A549 (cell line): ENCODE measurements around the gene ELOVL6. TPM values are rescaled to one million over a fixed set of nuclear protein-coding genes. Genes with fewer than 3 reads are reported as not detected.

Experiments used
- ATAC-seq, 2 experiments: fragments of 200-7000 bp in 1 of 2; fragments of >200 bp in 1 of 2; cut with Nextera tagmentation in 1 of 2; cut with Tn5 transposase in 1 of 2; 3 replicates each; pipeline versions ENCODE4 v1.8.0 to v1.9.1; 2018 to 2020; ENCODE audit warnings: mild to moderate bottlenecking in 1 of 2, moderate library complexity in 1 of 2
- CTCF ChIA-PET: fragments of 300-600 bp; sonication (Branson Sonifier 250); formaldehyde crosslinking; extraction: SDS; loops from one replicate; lab custom pipeline; 2021; ENCODE audit warnings: antibody characterized with exemption, inconsistent platforms; lab: Yijun Ruan, JAX
- POLR2A ChIA-PET: fragments of 350-600 bp; formaldehyde crosslinking; extraction: SDS; loops from one replicate; lab custom pipeline; 2021; ENCODE audit warnings: antibody characterized with exemption, inconsistent platforms; lab: Yijun Ruan, JAX
- DNase-seq, 2 experiments: peaks; one replicate each; pipeline versions ENCODE4 v3.0.0 to v3.0.0-alpha.2; 2011 to 2016; ENCODE audit warnings: low read depth in 1 of 2, low spot score in 1 of 2
- FAIRE-seq: peaks from 2 replicates; lab custom pipeline; 2011; peaks lifted over from hg19 to GRCh38; lab: Jason Lieb, UNC
- H3K27ac ChIP-seq, 2 experiments: fragments of >200 bp; sonication (Bioruptor Twin); formaldehyde crosslinking; 3 replicates each; pipeline ENCODE4 v1.5.1; 2016 to 2017
- H3K4me1 ChIP-seq: fragments of >200 bp; sonication (Bioruptor Twin); formaldehyde crosslinking; 3 replicates; pipeline ENCODE4 v1.6.1; 2016
- H3K4me2 ChIP-seq: fragments of >200 bp; sonication (Bioruptor Twin); formaldehyde crosslinking; 3 replicates; pipeline ENCODE4 v1.6.1; 2016
- H3K4me3 ChIP-seq: fragments of >200 bp; sonication (Bioruptor Twin); formaldehyde crosslinking; 3 replicates; pipeline ENCODE4 v1.5.1; 2016
- H3K9me3 ChIP-seq: fragments of >200 bp; sonication (Bioruptor Twin); formaldehyde crosslinking; 3 replicates; pipeline ENCODE4 v1.6.1; 2016
- CEBPB ChIP-seq, 2 experiments: fragments of >200 bp in 1 of 2; sonication (Bioruptor Twin) in 1 of 2; formaldehyde crosslinking in 1 of 2; IDR thresholded peaks; 2 replicates each; pipeline ENCODE4 v1.6.1; 2012 to 2016
- CHD4 ChIP-seq: fragments of 200-600 bp; sonication (generic); IDR thresholded peaks from 2 replicates; pipeline ENCODE4 v1.6.1; 2016; ENCODE audit warnings: antibody characterized with exemption, mild to moderate bottlenecking, borderline replicate concordance
- EHF ChIP-seq: fragments of 250-450 bp; sonication (Bioruptor Pico); IDR thresholded peaks from 2 replicates; pipeline ENCODE4 v1.5.0; 2020; ENCODE audit warnings: mild to moderate bottlenecking
- FOXS1 ChIP-seq: fragments of 250-450 bp; sonication (Bioruptor Pico); IDR thresholded peaks from 2 replicates; pipeline ENCODE4 v1.5.0; 2020; ENCODE audit warnings: mild to moderate bottlenecking, moderate library complexity
- MYC ChIP-seq: IDR thresholded peaks from 2 replicates; pipeline ENCODE4 v1.6.1; 2012; ENCODE audit warnings: mild to moderate bottlenecking, inconsistent platforms, low read length, improper control_type of control experiment, borderline replicate concordance
- RAD21 ChIP-seq, 2 experiments: fragments of >200 bp in 1 of 2; sonication (Bioruptor Twin) in 1 of 2; formaldehyde crosslinking in 1 of 2; IDR thresholded peaks in 1 of 2; conservative IDR thresholded peaks in 1 of 2; 2 replicates in 1 of 2; 3 replicates in 1 of 2; pipeline ENCODE4 v1.6.1; 2012 to 2018; ENCODE audit warnings: inconsistent platforms in 1 of 2
- REST ChIP-seq: fragments of 200-600 bp; sonication (generic); IDR thresholded peaks from 2 replicates; pipeline ENCODE4 v1.6.1; 2016; ENCODE audit warnings: antibody characterized with exemption, mild to moderate bottlenecking, moderate library complexity
- RNF2 ChIP-seq: fragments of 200-600 bp; sonication (generic); IDR thresholded peaks from 2 replicates; pipeline ENCODE4 v1.6.1; 2016; ENCODE audit warnings: low read depth, mild to moderate bottlenecking, antibody characterized with exemption, moderate library complexity, borderline replicate concordance
- TP53 ChIP-seq: fragments of 250-450 bp; sonication (Bioruptor Pico); IDR thresholded peaks from 2 replicates; pipeline ENCODE4 v1.5.0; 2021; ENCODE audit warnings: mild to moderate bottlenecking, moderate library complexity
- ZC3H11A ChIP-seq: fragments of 450-650 bp; IDR thresholded peaks from 2 replicates; pipeline ENCODE4 v1.6.1; 2014; ENCODE audit warnings: antibody characterized with exemption, mild to moderate bottlenecking
- ZFP36 ChIP-seq: fragments of 450-650 bp; IDR thresholded peaks from 2 replicates; pipeline ENCODE4 v1.6.1; 2014; ENCODE audit warnings: borderline replicate concordance; ENCODE audit not compliant: partially characterized antibody
- whole genome bisulfite sequencing: methylation state at CpG from one replicate; pipeline ENCODE4 v1.1.6; 2017; ENCODE audit errors: missing lambda C conversion rate; 5-methylcytosine and 5-hydroxymethylcytosine counted together
- polyA plus RNA-seq, 4 experiments: library from polyadenylated mRNA; depleted of rRNA in 3 of 4; stranded (reverse); fragments of >200 nt; fragmentation: RNase III in 1 of 4; extraction: RNeasy Plus Mini Kit Qiagen cat#74134 plus additional on column Dnase treatment in 1 of 4; gene quantifications; 2 replicates in 3 of 4; 3 replicates in 1 of 4; pipeline ENCODE4 v1.2.3, GENCODE V29; 2011 to 2017
- TF ChIP-seq, protein P1 (sequence below): fragments of >200 bp; sonication (Bioruptor Twin); formaldehyde crosslinking; IDR thresholded peaks from 3 replicates; pipeline ENCODE4 v1.6.1; 2016
- TF ChIP-seq, protein P2 (sequence below): fragments of 250-450 bp; sonication (Bioruptor Pico); IDR thresholded peaks from 2 replicates; pipeline ENCODE4 v1.5.0; 2021; ENCODE audit warnings: mild to moderate bottlenecking, moderate library complexity, borderline replicate concordance

Gene ELOVL6
- polyA plus RNA-seq, 2 of the 4 experiments (the other 2 are of a cell fraction) = 22.0 to 26.8 TPM

GRCh38 chr4:110120506-110120905 lies 77.9 kb downstream of the ELOVL6 start:
- WGBS = 90% methylated on average over 6 of the region's 6 CpGs
- POLR2A ChIA-PET = no interaction called here
- no peak for DNase-seq
- Histone ChIP-seq H3K4me2 (no peak overlapping the region), H3K9me3 (no peaks in the 10 kb centered on the region), H3K4me3 (no peak overlapping the region), H3K4me1 (0 out of 3 replicates have a peak, but pooled peaks cover 6% of the 10 kb centered on the region), H3K27ac (no peak overlapping the region)
- ATAC-seq = no peak
- no peak for FAIRE-seq
- TF ChIP-seq, protein P1, sequence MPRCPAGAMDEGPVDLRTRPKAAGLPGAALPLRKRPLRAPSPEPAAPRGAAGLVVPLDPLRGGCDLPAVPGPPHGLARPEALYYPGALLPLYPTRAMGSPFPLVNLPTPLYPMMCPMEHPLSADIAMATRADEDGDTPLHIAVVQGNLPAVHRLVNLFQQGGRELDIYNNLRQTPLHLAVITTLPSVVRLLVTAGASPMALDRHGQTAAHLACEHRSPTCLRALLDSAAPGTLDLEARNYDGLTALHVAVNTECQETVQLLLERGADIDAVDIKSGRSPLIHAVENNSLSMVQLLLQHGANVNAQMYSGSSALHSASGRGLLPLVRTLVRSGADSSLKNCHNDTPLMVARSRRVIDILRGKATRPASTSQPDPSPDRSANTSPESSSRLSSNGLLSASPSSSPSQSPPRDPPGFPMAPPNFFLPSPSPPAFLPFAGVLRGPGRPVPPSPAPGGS = no peak
- TF ChIP-seq CEBPB (IDR thresholded peaks at IDR 0.05) (no peak), ZC3H11A (no peak), FOXS1 (CRISPR knock-in tag) (no peak)
- CTCF ChIA-PET = no interaction called here

DNA sequence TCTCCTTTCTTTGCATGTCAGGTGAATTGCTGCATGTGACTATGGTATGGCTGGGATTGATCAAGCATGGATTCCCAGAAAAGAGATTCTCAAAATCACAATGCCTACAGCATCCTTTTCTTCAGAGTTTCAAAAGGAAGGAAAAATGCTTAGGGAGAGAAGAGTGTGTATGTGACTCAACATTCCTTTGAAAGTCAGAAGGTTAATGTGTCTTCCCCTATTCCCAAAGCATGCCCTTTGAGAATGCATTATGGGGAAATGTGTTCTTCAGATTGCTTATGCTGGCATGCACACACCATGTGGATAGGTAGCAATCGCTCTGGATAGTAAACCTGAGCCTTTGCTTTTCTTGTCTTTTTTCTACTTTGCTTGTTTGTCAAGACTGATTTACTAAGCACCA lies 78.5 kb downstream of the ELOVL6 start:
- CTCF ChIA-PET = interaction anchor here (0.6 kb wide), 1 partner anchor 56 kb away, joined by 3 read pairs; no protein-coding TSS in a partner anchor
- Histone ChIP-seq H3K4me2 (no peak overlapping the region), H3K27ac (no peak overlapping the region), H3K4me3 (no peak overlapping the region), H3K4me1 (0 out of 3 replicates have a peak, but pooled peaks cover 6% of the 10 kb centered on the region), H3K9me3 (no peaks in the 10 kb centered on the region)
- DNase-seq (no peak), ATAC-seq (no peak), FAIRE-seq (no peak)
- TF ChIP-seq RAD21 (conservative IDR thresholded peaks at IDR 0.05 in 1 of 2, IDR thresholded peaks at IDR 0.05 in 1 of 2) = no peak
- no peak for TF ChIP-seq REST
- POLR2A ChIA-PET = no interaction called here
- WGBS = 90% methylated on average over 1 of the region's 1 CpG

GRCh38 chr4:110119337-110119736 lies 79.1 kb downstream of the ELOVL6 start:
- CTCF ChIA-PET = interaction anchor here (0.6 to 1.1 kb wide), 2 partner anchors 55 to 70 kb away, joined by 3 read pairs; no protein-coding TSS in a partner anchor
- H3K4me3 ChIP-seq = no peak overlapping the region
- H3K9me3 ChIP-seq = no peaks in the 10 kb centered on the region
- no peak overlapping the region for H3K27ac ChIP-seq
- DNase-seq (no peak), FAIRE-seq (no peak)
- 96% methylated on average over 3 of the region's 3 CpGs for WGBS
- H3K4me1 ChIP-seq = 0 out of 3 replicates have a peak, but pooled peaks cover 6% of the 10 kb centered on the region
- no peak for TF ChIP-seq CHD4
- no peak for TF ChIP-seq ZC3H11A
- no peak for TF ChIP-seq MYC
- TF ChIP-seq, protein P2, sequence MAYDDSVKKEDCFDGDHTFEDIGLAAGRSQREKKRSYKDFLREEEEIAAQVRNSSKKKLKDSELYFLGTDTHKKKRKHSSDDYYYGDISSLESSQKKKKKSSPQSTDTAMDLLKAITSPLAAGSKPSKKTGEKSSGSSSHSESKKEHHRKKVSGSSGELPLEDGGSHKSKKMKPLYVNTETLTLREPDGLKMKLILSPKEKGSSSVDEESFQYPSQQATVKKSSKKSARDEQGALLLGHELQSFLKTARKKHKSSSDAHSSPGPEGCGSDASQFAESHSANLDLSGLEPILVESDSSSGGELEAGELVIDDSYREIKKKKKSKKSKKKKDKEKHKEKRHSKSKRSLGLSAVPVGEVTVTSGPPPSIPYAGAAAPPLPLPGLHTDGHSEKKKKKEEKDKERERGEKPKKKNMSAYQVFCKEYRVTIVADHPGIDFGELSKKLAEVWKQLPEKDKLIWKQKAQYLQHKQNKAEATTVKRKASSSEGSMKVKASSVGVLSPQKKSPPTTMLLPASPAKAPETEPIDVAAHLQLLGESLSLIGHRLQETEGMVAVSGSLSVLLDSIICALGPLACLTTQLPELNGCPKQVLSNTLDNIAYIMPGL (CRISPR knock-in tag) = no peak
- no peak for TF ChIP-seq TP53 (CRISPR knock-in tag)
- TF ChIP-seq, protein P1 = no peak
- TF ChIP-seq RNF2 = no peak
- TF ChIP-seq EHF (CRISPR knock-in tag) = no peak
- TF ChIP-seq ZFP36 = no peak
- TF ChIP-seq, all 56 proteins: peak for 0
- H3K4me2 ChIP-seq = no peak overlapping the region
- ATAC-seq = no peak
- POLR2A ChIA-PET = no interaction called here
